Activated naive CD4-positive, alpha-beta T cell treated with anti-CD3 and anti-CD28 coated beads, Interleukin-2, amount 10 ng/mL, durations not matched to agents 7 days and 5 days (primary cell): ENCODE data around the gene RAD1.
"Not testable (repeated sequence)": the region's sequence is repeated elsewhere in the genome, so short reads cannot be mapped to it uniquely, and the experiment has no call there.

Source experiments
- CTCF ChIA-PET: fragments of 350-600 bp; sonication (Branson Sonifier 250); formaldehyde crosslinking; loops from one replicate; lab custom pipeline; 2021; ENCODE audit warnings: antibody characterized with exemption; lab: Charles Lee
- DNase-seq: peaks from one replicate; pipeline ENCODE4 v3.0.0-alpha.2; 2020
- H3K27ac Mint-ChIP-seq: one replicate; pipeline ENCODE4 v1.8.0; 2021; ENCODE audit warnings: mild to moderate bottlenecking, moderate library complexity, mixed read lengths
- H3K27me3 Mint-ChIP-seq: one replicate; pipeline ENCODE4 v1.8.0; 2021; ENCODE audit warnings: mild to moderate bottlenecking, mixed read lengths
- H3K36me3 Mint-ChIP-seq: one replicate; pipeline ENCODE4 v1.8.0; 2021; ENCODE audit warnings: mixed read lengths
- H3K4me1 Mint-ChIP-seq: one replicate; pipeline ENCODE4 v1.8.0; 2021; ENCODE audit warnings: mixed read lengths
- H3K4me3 Mint-ChIP-seq: one replicate; pipeline ENCODE4 v1.8.0; 2021; ENCODE audit warnings: mild to moderate bottlenecking, moderate library complexity, mixed read lengths
- H3K9me3 Mint-ChIP-seq: one replicate; pipeline ENCODE4 v1.8.0; 2021; ENCODE audit warnings: mixed read lengths

The RAD1 gene

DNA sequence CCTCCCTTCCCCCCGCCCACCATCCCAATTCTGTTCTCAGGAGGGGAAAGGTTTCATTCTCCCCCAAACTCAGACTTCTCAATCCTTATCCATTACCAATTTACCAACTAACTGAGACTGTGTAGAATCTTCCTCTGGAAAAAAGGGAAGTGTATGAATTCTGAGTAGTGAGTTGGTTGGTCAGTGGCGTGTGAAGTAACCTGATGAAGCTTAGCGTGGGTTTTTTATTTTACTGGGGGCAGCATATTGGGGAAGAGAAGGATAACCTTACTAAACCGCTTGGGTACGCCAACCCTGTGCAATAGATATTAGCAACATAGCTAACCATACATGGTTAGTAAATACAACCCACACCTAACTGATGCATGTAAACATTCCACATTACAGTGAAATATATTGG is 13.0 kb upstream of the RAD1 start:
- Mint-ChIP-seq H3K9me3 (no peaks in the 10 kb centered on the region), H3K4me3 (peak overlapping the region; percentile 78), H3K27ac (no peak overlapping the region), H3K4me1 (peaks cover 41% of the 10 kb centered on the region), H3K36me3 (peaks cover 23% of the 10 kb centered on the region), H3K27me3 (no peaks in the 10 kb centered on the region)
- CTCF ChIA-PET = no interaction called here
- no peak for DNase-seq

DNA sequence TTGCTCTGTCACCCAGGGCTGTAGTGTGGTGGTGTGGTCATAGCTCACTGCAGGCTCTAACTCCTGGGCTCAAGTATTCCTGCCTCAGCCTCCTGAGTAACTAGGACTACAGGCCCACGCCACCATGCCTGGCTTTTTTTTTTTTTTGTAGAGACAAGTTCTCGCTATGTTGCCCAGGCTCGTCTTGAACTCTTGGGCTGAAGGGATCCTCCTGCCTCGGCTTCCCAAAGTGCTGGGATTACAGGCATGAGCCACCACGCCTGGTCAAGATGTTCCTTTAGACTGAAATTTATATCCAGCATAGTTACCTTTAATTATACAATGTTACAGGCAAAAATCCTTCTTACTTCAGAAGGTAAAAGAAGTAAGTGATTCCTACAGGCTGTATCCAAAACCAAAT is 12.5 kb upstream of the RAD1 start:
- no peak overlapping the region for H3K27ac Mint-ChIP-seq
- CTCF ChIA-PET = no interaction called here
- H3K4me1 Mint-ChIP-seq = peaks cover 43% of the 10 kb centered on the region
- peaks cover 24% of the 10 kb centered on the region for H3K36me3 Mint-ChIP-seq
- H3K27me3 Mint-ChIP-seq = no peaks in the 10 kb centered on the region
- no peaks in the 10 kb centered on the region for H3K9me3 Mint-ChIP-seq
- no peak overlapping the region for H3K4me3 Mint-ChIP-seq
- no peak for DNase-seq

DNA sequence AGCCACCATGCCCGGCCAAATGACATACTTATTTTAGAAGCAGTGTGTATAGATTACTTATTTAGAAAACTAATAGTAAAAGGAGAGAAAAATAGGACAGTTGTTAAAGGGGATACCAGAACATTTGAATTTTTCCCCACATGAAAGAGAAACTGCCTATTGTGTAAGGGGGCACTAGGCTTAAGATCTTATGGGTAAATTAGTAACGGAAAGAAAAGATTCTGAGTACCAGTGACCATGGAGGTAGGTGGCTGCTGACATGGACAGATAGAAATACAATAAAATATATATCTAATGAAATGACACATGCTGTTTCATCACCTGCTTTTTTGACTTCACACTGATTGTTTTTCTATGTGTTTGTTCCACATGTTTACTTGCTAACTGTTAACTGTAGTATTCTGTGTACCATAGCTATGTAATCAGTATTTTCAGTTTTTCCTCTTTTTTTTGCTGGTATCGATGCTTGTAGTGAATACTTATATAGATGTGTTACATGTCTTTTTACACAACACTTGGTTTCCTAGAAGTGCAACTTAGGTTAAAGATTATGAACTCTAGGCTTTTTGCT is 11.1 kb upstream of the RAD1 start:
- Mint-ChIP-seq H3K36me3 (peaks cover 27% of the 10 kb centered on the region), H3K27ac (no peak overlapping the region), H3K4me1 (peaks cover 38% of the 10 kb centered on the region), H3K9me3 (no peaks in the 10 kb centered on the region), H3K4me3 (no peak overlapping the region), H3K27me3 (no peaks in the 10 kb centered on the region)
- no peak for DNase-seq
- CTCF ChIA-PET = interaction anchor here (1.4 kb wide), 1 partner anchor 11 kb away, joined by 3 read pairs; the partner anchor contains the start of genes BRIX1 and RAD1

DNA sequence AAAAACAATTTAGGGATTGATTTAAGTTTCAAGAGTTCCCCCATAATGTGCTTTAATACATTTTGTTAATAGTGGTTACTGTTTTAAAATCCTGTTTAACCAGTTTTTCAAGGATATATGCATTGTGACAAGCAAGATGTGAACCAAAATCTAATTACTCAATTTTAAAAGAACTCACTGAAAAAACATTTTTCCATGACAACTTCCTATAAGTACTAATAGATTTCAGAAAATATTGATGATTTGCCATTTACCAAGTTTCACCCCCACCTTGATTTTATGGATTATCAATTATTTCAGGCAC is 9.1 kb upstream of the RAD1 start:
- H3K4me1 Mint-ChIP-seq = peaks cover 33% of the 10 kb centered on the region
- no peak overlapping the region for H3K4me3 Mint-ChIP-seq
- no peak overlapping the region for H3K27ac Mint-ChIP-seq
- peaks cover 33% of the 10 kb centered on the region for H3K36me3 Mint-ChIP-seq
- no peak for DNase-seq
- H3K9me3 Mint-ChIP-seq = no peaks in the 10 kb centered on the region
- CTCF ChIA-PET = no interaction called here
- H3K27me3 Mint-ChIP-seq = no peaks in the 10 kb centered on the region

DNA sequence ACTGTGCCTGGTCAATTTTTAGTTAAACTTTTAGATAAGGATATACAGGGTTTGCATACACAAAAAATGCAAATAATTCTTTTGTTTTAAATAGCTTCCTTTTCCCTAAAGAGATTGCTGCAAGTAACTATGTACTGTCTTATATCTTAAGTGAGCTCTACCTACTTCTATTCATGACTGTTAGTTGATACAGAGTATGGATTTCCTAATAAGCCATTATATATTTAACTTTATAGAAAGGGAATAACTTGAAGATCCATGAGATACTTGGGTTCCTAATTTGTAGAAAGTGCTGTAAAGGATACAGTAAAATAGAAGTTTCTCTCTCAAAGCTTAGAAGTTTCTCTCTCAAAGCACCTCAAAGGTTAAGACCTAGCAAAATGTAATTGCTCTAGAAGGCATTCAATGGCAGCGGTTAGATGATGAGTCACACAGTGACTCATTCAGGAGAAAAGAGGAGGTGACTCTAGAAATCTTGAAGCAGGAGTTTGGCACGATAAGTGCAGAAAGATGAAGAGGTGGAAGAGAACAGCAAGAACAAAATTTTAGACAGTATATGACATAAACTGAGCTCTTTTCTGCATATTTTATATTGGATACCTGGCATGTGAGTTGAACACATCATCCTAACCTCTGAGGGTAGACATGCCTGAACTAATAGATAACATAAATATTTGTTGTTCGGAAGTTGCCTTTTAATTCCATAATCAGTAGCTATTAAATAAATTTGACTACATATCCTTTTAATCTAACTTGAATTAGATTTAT is 8.6 kb upstream of the RAD1 start:
- H3K27ac Mint-ChIP-seq = peak overlapping the region; percentile 25
- peaks cover 28% of the 10 kb centered on the region for H3K4me1 Mint-ChIP-seq
- H3K27me3 Mint-ChIP-seq = no peaks in the 10 kb centered on the region
- H3K4me3 Mint-ChIP-seq = no peak overlapping the region
- peaks cover 33% of the 10 kb centered on the region for H3K36me3 Mint-ChIP-seq
- DNase-seq = peak; percentile 30
- H3K9me3 Mint-ChIP-seq = no peaks in the 10 kb centered on the region
- CTCF ChIA-PET = no interaction called here

DNA sequence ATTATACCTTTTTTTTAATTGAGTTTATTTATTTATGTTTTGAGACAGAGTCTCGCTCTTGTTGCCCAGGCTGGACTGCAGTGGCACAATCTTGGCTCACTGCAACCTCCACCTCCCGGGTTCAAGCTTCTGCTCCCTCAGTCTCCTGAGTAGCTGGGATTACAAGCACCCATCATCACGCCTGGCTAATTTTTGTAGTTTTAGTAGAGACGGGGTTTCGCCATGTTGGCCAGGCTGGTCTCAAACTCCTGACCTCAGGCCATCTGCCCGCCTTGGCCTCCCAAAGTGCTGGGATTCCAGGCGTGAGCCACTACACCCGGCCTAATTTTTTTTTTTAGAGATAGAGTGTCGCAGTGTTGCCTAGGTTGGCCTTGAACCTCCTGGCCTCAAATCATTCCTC is 8.0 kb upstream of the RAD1 start:
- H3K9me3 Mint-ChIP-seq, H3K27me3 Mint-ChIP-seq, DNase-seq, H3K4me3 Mint-ChIP-seq, CTCF ChIA-PET: not testable (repeated sequence)
- Mint-ChIP-seq H3K27ac (peak overlapping the region; percentile 25), H3K36me3 (peaks cover 33% of the 10 kb centered on the region), H3K4me1 (peaks cover 28% of the 10 kb centered on the region)

DNA sequence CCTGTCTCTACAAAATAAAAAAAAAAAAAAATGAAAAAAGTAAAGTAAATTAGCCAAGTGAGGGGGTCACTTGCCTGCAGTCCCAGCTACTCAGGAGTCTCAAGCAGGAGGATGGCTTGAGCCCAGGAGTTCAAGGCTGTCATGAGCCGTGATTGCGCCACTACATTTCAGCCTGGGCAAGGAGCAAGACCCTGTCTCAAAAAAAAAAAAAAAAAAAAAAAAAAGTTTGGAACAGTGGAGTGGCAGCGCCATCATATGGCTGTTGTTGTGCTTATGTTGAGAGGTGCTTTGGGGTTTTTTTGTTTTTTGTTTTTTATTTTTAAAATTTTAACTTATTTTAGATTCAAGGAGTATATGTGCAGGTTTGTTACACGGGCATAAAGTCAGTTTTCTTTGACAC is 3.8 kb upstream of the RAD1 start:
- H3K27ac Mint-ChIP-seq = no peak overlapping the region
- CTCF ChIA-PET = interaction anchor here (0.7 kb wide), 1 partner anchor 83 kb away, joined by 4 read pairs; no protein-coding TSS in a partner anchor

DNA sequence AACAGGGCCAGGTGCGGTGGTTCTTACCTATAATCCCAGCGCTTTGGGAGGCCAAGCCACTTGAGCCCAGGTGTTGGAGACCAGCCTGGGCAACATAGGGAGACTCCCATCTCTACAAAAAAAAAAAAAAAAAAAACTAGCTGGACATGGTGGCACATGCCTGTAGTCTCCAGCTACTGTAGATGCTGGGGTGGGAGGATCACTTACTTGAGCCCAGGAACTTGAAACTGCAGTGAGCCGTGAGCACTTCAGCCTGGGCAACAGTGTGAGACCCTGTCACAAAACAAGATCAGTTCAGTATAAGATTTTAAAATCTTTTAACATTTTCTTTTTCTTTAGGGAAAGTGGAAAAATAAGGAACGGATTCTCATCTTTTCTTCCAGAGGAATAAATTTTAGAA is 2.7 kb upstream of the RAD1 start:
- H3K4me3 Mint-ChIP-seq = no peak overlapping the region
- H3K9me3 Mint-ChIP-seq = no peaks in the 10 kb centered on the region
- no peak for DNase-seq
- CTCF ChIA-PET = interaction anchor here (1.9 kb wide), 1 partner anchor 12 kb away, joined by 5 read pairs; the partner anchor contains the start of gene DNAJC21
- H3K4me1 Mint-ChIP-seq = peaks cover 43% of the 10 kb centered on the region
- no peaks in the 10 kb centered on the region for H3K27me3 Mint-ChIP-seq
- peaks cover 29% of the 10 kb centered on the region for H3K36me3 Mint-ChIP-seq
- no peak overlapping the region for H3K27ac Mint-ChIP-seq

More for the DNA sequence above, 3.8 kb upstream of the RAD1 start:
- Mint-ChIP-seq H3K36me3 (peaks cover 33% of the 10 kb centered on the region), H3K9me3 (no peaks in the 10 kb centered on the region), H3K4me1 (peaks cover 44% of the 10 kb centered on the region), H3K27me3 (no peaks in the 10 kb centered on the region), H3K4me3 (no peak overlapping the region)
- no peak for DNase-seq

DNA sequence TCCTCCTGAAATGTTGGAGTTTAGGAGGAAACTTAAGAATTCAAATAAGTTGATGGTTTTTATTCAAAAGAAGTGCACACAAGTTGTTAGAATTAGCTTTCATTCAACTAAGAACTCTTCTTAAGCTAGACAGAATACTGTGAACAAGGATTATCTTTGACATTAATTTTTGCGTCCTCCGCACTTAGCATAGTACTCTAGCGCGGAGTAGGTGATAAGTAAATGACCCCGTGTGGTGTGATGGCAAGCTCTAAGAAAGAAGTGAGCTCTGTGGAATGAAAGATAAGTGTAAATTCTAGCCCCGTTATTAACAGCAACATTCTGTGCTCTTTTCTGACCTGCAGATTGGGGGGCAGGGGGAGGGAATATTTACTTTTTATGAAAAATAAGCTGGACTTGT is 1.2 kb upstream of the RAD1 start:
- H3K27me3 Mint-ChIP-seq = no peaks in the 10 kb centered on the region
- no peaks in the 10 kb centered on the region for H3K9me3 Mint-ChIP-seq
- H3K4me1 Mint-ChIP-seq = peaks cover 46% of the 10 kb centered on the region
- peaks cover 32% of the 10 kb centered on the region for H3K36me3 Mint-ChIP-seq
- CTCF ChIA-PET = interaction anchor here (1.9 kb wide), 1 partner anchor 13 kb away, joined by 5 read pairs; the partner anchor contains the start of gene DNAJC21
- no peak for DNase-seq
- H3K27ac Mint-ChIP-seq = no peak overlapping the region
- H3K4me3 Mint-ChIP-seq = no peak overlapping the region

DNA sequence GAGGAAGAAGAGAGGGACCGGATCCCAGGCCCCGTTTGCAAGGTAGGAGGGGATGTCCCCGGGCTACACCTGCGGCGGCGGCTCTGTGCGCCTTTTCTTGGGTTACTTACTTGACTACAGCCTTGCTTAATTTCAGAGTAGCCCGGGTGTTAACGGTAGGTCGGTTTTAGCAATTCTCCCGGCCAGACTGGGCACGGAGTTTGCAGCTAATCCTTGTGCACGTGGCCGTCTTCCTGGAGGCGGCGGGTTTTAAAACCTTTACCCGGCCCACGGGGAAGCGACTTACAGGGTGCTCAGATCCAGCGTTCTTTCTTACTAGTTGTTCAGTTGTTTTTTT is 520 bp upstream of the RAD1 start:
- no peak for DNase-seq
- Mint-ChIP-seq H3K9me3 (no peaks in the 10 kb centered on the region), H3K27ac (no peak overlapping the region), H3K4me1 (peaks cover 46% of the 10 kb centered on the region), H3K27me3 (no peaks in the 10 kb centered on the region), H3K36me3 (peaks cover 33% of the 10 kb centered on the region), H3K4me3 (no peak overlapping the region)
- CTCF ChIA-PET = interaction anchor here (1.0 to 1.8 kb wide), 2 partner anchors 10 to 14 kb away, joined by 3 to 6 read pairs; partner anchors contain the start of gene DNAJC21

DNA sequence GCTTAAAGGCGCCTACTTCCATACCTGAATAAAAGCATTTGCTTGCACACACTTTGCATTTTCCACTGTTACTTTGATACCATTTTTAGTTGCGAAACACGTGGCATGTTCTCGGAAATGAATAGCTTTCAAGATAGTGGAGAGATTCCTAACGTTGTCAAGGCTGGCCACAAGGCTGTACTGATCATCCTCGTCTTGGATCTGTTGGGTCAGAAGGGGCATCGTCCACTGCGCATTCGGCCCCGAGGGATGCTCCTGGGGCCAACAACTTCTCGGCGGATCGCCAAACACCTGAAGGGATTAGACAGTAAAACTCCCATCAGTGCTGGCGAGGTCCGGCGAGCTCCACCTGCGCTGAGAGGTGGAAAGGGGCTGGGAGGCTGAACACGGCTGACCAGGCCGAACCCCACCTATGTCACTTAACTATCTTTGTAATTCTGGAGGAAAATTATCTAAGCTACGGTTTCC is 599 bp downstream of the RAD1 start:
- Mint-ChIP-seq H3K4me3 (no peak overlapping the region), H3K9me3 (no peaks in the 10 kb centered on the region), H3K36me3 (peaks cover 30% of the 10 kb centered on the region), H3K27me3 (no peaks in the 10 kb centered on the region), H3K4me1 (peaks cover 43% of the 10 kb centered on the region), H3K27ac (no peak overlapping the region)
- no peak for DNase-seq
- CTCF ChIA-PET = interaction anchor here (1.3 to 1.8 kb wide), 2 partner anchors 15 to 16 kb away, joined by 3 to 6 read pairs; partner anchors contain the start of gene DNAJC21

DNA sequence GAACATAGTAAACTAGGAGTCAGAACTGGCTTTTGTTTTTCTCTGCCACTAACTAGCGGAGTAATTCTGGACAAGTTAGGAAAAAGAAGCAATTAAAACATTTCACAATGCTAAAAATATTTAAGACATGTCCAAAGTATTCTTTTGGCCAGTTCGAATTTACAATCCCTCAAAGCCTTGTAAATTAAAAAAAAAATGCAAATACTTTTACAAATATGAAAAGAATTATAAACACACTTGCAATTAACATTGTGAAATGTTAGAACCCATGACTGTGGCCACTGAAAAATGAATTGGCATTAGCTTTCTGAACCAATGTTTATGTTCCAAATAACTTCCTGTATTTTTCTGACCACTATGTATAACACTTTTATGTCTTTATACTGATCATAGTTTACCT is 2.2 kb downstream of the RAD1 start:
- Mint-ChIP-seq H3K4me3 (no peak overlapping the region), H3K36me3 (peaks cover 38% of the 10 kb centered on the region), H3K9me3 (no peaks in the 10 kb centered on the region), H3K27ac (no peak overlapping the region), H3K4me1 (peaks cover 40% of the 10 kb centered on the region), H3K27me3 (no peaks in the 10 kb centered on the region)
- DNase-seq = no peak
- CTCF ChIA-PET = no interaction called here

DNA sequence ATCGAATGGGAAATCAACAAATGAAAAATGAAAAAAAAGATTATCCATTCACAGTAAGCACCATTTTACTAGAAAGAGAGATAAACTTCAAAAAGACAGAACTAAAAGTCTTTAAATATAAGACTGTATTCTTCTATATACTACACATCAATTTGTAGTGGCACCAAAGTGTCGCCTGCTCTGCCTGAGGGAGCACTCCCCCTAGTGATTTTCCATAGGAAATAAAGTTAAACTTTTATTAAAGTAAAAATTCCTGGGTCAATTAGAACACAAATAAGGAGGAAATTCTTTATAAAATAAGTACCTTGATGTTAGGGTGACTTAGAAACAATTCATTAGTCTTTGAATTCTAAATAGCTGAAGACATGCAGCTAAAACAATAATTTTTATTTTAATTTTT is 9.7 kb downstream of the RAD1 start:
- no peak overlapping the region for H3K27ac Mint-ChIP-seq
- CTCF ChIA-PET = interaction anchor here (1.0 to 1.2 kb wide), 2 partner anchors 381 to 382 kb away, joined by 3 read pairs; no protein-coding TSS in a partner anchor
- H3K4me1 Mint-ChIP-seq = no peaks in the 10 kb centered on the region
- DNase-seq = no peak
- no peak overlapping the region for H3K4me3 Mint-ChIP-seq
- H3K27me3 Mint-ChIP-seq = no peaks in the 10 kb centered on the region
- no peaks in the 10 kb centered on the region for H3K9me3 Mint-ChIP-seq
- peaks cover 18% of the 10 kb centered on the region for H3K36me3 Mint-ChIP-seq

DNA sequence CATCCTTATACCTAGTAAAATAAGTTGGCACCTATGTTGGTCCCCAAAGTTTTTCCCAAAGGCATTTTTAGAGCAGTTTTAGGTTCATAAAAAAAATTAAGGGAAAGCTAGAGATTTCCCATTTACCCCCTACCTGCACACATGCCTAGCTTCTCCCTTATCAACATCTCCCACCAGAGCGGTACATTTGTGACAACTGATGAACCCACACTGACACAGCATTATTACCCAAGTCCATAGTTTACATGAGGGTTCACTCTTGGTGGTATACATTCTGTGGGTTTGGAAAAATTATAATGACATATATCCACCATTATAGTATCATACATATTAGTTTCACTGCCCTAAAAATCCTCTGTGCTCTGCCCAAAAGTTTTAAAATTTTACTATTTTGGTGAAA is 12.0 kb downstream of the RAD1 start:
- H3K27ac Mint-ChIP-seq = no peak overlapping the region
- peaks cover 6% of the 10 kb centered on the region for H3K36me3 Mint-ChIP-seq

More for the DNA sequence above, 12.0 kb downstream of the RAD1 start:
- Mint-ChIP-seq H3K4me3 (no peak overlapping the region), H3K4me1 (no peaks in the 10 kb centered on the region), H3K27me3 (no peaks in the 10 kb centered on the region), H3K9me3 (no peaks in the 10 kb centered on the region)
- DNase-seq = no peak
- CTCF ChIA-PET = interaction anchor here (1.5 to 1.9 kb wide), 3 partner anchors 380 to 428 kb away, joined by 5 to 7 read pairs (median 6); no protein-coding TSS in a partner anchor
